ENCODE measurements around the gene PNKP. TPM values are rescaled to one million over a fixed set of nuclear protein-coding genes. Genes with fewer than 3 reads are reported as not detected.

PNKP gene
- total and polyA plus RNA-seq, 9 of the 15 experiments (the other 6 are each of a cell fraction or from before 2014, with no cell fraction given), result 2.8 to 85.4 (median 25.3) TPM

DNA sequence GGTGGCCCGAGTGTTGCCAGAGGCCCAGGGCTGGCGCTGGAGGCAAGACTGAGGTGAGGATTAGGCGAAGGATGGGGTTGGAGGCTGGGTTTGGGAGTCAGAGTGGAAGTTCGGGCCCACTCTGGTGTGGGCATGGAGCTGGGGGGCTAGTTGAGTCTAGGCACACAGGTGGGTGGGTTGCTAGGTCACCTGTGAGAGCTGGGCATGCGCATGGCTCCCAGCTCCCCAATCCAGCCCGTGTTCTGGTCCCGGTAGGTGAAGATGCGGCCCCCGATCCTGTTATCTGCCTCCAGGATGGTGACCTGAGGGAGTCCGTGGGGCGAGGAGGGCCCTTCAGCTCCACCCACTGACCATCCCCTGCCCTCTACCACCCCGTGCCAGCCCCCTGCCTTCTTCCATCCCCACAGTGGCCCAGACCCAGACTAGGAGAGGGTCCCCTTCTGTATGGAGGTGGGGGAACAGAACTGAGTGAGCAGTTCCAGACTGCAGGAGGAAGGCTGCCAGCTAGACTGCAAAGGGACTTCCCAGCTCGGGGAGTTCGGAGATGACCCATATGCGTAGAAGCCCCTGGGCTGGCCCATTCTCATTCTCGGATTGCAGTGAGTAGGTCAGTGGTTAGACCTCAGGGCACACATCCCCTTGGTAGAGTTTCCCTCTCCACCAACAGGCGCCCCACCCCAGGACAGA, 27.6 kb upstream of the PNKP start:
- H3K36me3 ChIP-seq (ENCODE audit: control insufficient read depth, insufficient read depth, low read length), result no peaks in the 10 kb centered on the region
- no peak overlapping the region for H3K4me3 ChIP-seq
- 19% methylated on average over 16 of the region's 17 CpGs for WGBS (ENCODE audit: insufficient coverage, low coverage, missing lambda C conversion rate)
- no peak overlapping the region for H2AFZ ChIP-seq (ENCODE audit: low read depth, low read length)
- no TSS peak for BruUV-seq (replicated peaks)
- ChIA-PET POLR2A (interaction anchor here (0.9 to 2.1 kb wide), 7 partner anchors 8 to 45 kb away, joined by 3 to 8 read pairs (median 4); no protein-coding TSS in a partner anchor), CTCF (ENCODE audit: low intra/inter-chr PET ratio) (no interaction called here)
- H3K9me3 ChIP-seq (replicated peaks; ENCODE audit: control insufficient read depth, insufficient read depth, low read depth, low read length), result no peaks in the 10 kb centered on the region
- H3K9me1 ChIP-seq (ENCODE audit: control insufficient read depth, insufficient read depth, low read length), result peaks cover 7% of the 10 kb centered on the region
- H3K4me1 ChIP-seq (replicated peaks in 1 of 2; ENCODE audit: control insufficient read depth in 2 of 2, insufficient read depth in 2 of 2, low read length in 2 of 2), result peaks cover 4 to 44% of the 10 kb centered on the region in 2 experiments; a peak in 4 of 5 replicates
- peaks cover 3% of the 10 kb centered on the region; the same call in 1 of the 2 replicates for H4K20me1 ChIP-seq (replicated peaks; ENCODE audit: control insufficient read depth, insufficient read depth, low read length)
- H3K9ac ChIP-seq (ENCODE audit: insufficient read depth in 1 of 2, low read depth in 2 of 2, low read length in 2 of 2), result peak overlapping the region in 1 of 2 experiments; percentile 43; a peak in 1 of 4 replicates
- no peak overlapping the region for H3K4me2 ChIP-seq (ENCODE audit: insufficient read depth, low read length)
- intact Hi-C loops (cut with micrococcal nuclease), result no loop called here
- TF ChIP-seq SIX5 (IDR thresholded peaks at IDR 0.05; ENCODE audit: borderline replicate concordance in 1 of 2, insufficient read depth in 1 of 2, low read depth in 1 of 2, low read length in 2 of 2) (no peak), NRF1 (conservative IDR thresholded peaks at IDR 0.05 in 1 of 2, IDR thresholded peaks at IDR 0.05 in 1 of 2) (peak; percentile 57 to 62; a peak in 3 of 4 replicates)
- peaks cover 2 to 14% of the 10 kb centered on the region in 2 experiments; a peak in 3 of 5 replicates for H3K27me3 ChIP-seq (ENCODE audit: control insufficient read depth in 2 of 2, insufficient read depth in 2 of 2, low read length in 2 of 2)
- no peaks in the 10 kb centered on the region for H3K79me2 ChIP-seq (ENCODE audit: control insufficient read depth, insufficient read depth, low read length)
- no peak for ATAC-seq
- in situ Hi-C loops (cut with MboI), result loop anchor here (5.0 kb wide), 1 partner anchor 87 kb away; no protein-coding TSS in a partner anchor
- no peak for DNase-seq (ENCODE audit: extremely low read depth in 1 of 4, low spot score in 3 of 4)
- FAIRE-seq, result no peak
- H3K27ac ChIP-seq (ENCODE audit: extremely low read depth, low read depth, low read length), result no peak overlapping the region
